ENCODE measurements around the gene CTSO. TPM values are rescaled to one million over a fixed set of nuclear protein-coding genes. Genes with fewer than 3 reads are reported as not detected.

The CTSO gene
- total RNA-seq, 1 donor = 25.0 TPM

DNA sequence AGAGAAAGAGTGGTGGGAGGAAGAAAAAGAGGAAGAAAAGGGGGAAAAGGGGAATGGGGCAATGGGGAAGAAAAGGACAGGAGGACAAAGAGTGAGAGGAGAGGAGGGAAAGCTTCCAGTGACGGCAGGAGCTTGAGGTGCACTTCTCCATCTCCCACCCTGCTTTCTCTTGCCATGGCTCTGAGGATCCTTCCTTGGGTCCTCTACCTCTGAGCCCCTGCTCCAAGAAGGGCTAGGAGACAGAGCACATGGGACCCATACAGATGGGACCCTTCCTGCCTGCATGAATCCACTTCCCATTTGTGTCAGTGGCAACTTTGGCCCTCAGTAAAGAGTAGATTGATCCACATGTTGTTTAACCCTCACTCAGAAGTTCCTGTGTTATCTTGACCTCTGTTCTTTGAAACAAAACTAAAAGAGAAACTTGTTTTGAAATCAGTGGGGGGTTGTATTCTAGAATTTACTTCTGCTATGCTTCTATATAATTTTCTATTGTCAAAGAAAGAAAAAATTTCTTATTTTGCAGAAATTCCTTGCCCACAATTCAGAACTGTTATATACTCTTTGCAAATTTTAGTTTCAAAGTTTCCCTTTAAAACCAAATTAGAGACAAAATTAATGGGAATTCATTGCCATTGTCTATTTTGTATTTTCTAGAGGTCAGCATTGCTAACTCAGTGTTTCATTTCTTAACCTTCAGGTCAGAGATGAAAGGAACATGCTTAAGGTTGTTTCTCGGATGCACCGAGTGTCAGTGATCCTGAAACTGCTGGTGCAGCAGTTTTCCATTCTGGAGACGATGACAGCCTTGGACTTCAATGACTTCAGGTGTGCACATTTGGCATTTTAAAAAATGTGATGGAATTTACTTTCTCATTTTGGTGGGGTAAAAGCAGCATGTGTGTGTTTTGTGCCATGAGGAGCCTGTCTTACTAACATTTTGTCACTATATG lies 45.2 kb downstream of the CTSO start:
- Histone ChIP-seq H3K27ac (ENCODE audit: low read depth, low read length) (no peak overlapping the region), H3K27me3 (ENCODE audit: insufficient read depth, low read length) (peaks cover 21% of the 10 kb centered on the region), H3K4me3 (ENCODE audit: insufficient read depth, low read length) (no peak overlapping the region), H4K20me1 (ENCODE audit: insufficient read depth, low read length) (no peaks in the 10 kb centered on the region), H3K36me3 (ENCODE audit: insufficient read depth, low read length) (no peaks in the 10 kb centered on the region), H3K79me2 (ENCODE audit: insufficient read depth, low read length) (no peaks in the 10 kb centered on the region), H3K9me3 (ENCODE audit: low read depth, low read length) (no peaks in the 10 kb centered on the region), H3K4me2 (ENCODE audit: insufficient read depth, low read length) (no peak overlapping the region), H3K4me1 (ENCODE audit: insufficient read depth, low read length) (peaks cover 14% of the 10 kb centered on the region), H2AFZ (ENCODE audit: low read length) (no peak overlapping the region)
- TF ChIP-seq, protein P1, sequence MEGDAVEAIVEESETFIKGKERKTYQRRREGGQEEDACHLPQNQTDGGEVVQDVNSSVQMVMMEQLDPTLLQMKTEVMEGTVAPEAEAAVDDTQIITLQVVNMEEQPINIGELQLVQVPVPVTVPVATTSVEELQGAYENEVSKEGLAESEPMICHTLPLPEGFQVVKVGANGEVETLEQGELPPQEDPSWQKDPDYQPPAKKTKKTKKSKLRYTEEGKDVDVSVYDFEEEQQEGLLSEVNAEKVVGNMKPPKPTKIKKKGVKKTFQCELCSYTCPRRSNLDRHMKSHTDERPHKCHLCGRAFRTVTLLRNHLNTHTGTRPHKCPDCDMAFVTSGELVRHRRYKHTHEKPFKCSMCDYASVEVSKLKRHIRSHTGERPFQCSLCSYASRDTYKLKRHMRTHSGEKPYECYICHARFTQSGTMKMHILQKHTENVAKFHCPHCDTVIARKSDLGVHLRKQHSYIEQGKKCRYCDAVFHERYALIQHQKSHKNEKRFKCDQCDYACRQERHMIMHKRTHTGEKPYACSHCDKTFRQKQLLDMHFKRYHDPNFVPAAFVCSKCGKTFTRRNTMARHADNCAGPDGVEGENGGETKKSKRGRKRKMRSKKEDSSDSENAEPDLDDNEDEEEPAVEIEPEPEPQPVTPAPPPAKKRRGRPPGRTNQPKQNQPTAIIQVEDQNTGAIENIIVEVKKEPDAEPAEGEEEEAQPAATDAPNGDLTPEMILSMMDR (IDR thresholded peaks at IDR 0.05; ENCODE audit: extremely low read depth, low read depth, low read length) = no peak
- DNase-seq (ENCODE audit: insufficient read length, low spot score, missing footprints) = no peak

- peak overlapping the region; percentile 58 for H3K4me2 ChIP-seq (ENCODE audit: insufficient read depth, low read length)
- H3K9me3 ChIP-seq (ENCODE audit: low read depth, low read length) = no peaks in the 10 kb centered on the region
- no peaks in the 10 kb centered on the region for H3K79me2 ChIP-seq (ENCODE audit: insufficient read depth, low read length)
- DNase-seq (ENCODE audit: insufficient read length, low spot score, missing footprints) = no peak
- H3K4me3 ChIP-seq (ENCODE audit: insufficient read depth, low read length) = no peak overlapping the region
- peaks cover 14% of the 10 kb centered on the region for H3K4me1 ChIP-seq (ENCODE audit: insufficient read depth, low read length)
- H3K36me3 ChIP-seq (ENCODE audit: insufficient read depth, low read length) = no peaks in the 10 kb centered on the region
- H3K27me3 ChIP-seq (ENCODE audit: insufficient read depth, low read length) = peaks cover 19% of the 10 kb centered on the region
- no peaks in the 10 kb centered on the region for H4K20me1 ChIP-seq (ENCODE audit: insufficient read depth, low read length)
- H3K27ac ChIP-seq (ENCODE audit: low read depth, low read length) = peak overlapping the region; percentile 61
- H2AFZ ChIP-seq (ENCODE audit: low read length) = no peak overlapping the region
- TF ChIP-seq, protein P1 (IDR thresholded peaks at IDR 0.05; ENCODE audit: extremely low read depth, low read depth, low read length) = no peak
These were observed 46.1 kb downstream of the CTSO start for GRCh38 chr4:155907556-155907955.

GRCh38 chr4:155906554-155907247 lies 47.0 kb downstream of the CTSO start:
- Histone ChIP-seq H2AFZ (ENCODE audit: low read length) (peak overlapping the region; percentile 1), H3K9me3 (ENCODE audit: low read depth, low read length) (no peaks in the 10 kb centered on the region), H4K20me1 (ENCODE audit: insufficient read depth, low read length) (no peaks in the 10 kb centered on the region), H3K4me2 (ENCODE audit: insufficient read depth, low read length) (peak overlapping the region; percentile 58), H3K4me3 (ENCODE audit: insufficient read depth, low read length) (peak overlapping the region; percentile 19), H3K27ac (ENCODE audit: low read depth, low read length) (peak overlapping the region; percentile 61), H3K4me1 (ENCODE audit: insufficient read depth, low read length) (peaks cover 14% of the 10 kb centered on the region), H3K36me3 (ENCODE audit: insufficient read depth, low read length) (no peaks in the 10 kb centered on the region), H3K27me3 (ENCODE audit: insufficient read depth, low read length) (peaks cover 19% of the 10 kb centered on the region), H3K79me2 (ENCODE audit: insufficient read depth, low read length) (no peaks in the 10 kb centered on the region)
- TF ChIP-seq, protein P1 (IDR thresholded peaks at IDR 0.05; ENCODE audit: extremely low read depth, low read depth, low read length) = no peak
- DNase-seq (ENCODE audit: insufficient read length, low spot score, missing footprints) = peak; percentile 83

DNA sequence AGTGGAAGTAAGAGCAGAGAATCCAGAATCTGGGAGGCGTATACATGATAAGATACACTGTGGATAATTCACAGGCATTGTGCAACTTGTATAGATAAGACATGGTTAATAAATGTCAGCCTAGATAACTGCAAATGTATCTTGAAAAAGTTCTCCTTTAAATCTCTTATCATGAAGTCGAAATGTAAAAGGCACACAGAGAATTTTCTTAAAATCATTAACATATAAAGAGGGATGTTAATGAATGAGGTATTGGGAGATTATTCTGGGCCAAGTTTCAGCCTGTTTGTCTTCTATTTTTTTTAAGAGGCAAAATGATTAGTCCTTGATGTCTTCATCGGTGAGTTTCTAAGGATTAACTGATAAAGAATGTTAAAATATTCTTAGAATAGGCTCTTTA lies 49.3 kb downstream of the CTSO start:
- Histone ChIP-seq H3K4me3 (ENCODE audit: insufficient read depth, low read length) (no peak overlapping the region), H3K79me2 (ENCODE audit: insufficient read depth, low read length) (no peaks in the 10 kb centered on the region), H4K20me1 (ENCODE audit: insufficient read depth, low read length) (no peaks in the 10 kb centered on the region), H3K27me3 (ENCODE audit: insufficient read depth, low read length) (peaks cover 19% of the 10 kb centered on the region), H3K4me1 (ENCODE audit: insufficient read depth, low read length) (peaks cover 14% of the 10 kb centered on the region), H3K9me3 (ENCODE audit: low read depth, low read length) (no peaks in the 10 kb centered on the region), H3K4me2 (ENCODE audit: insufficient read depth, low read length) (no peak overlapping the region), H3K36me3 (ENCODE audit: insufficient read depth, low read length) (no peaks in the 10 kb centered on the region), H2AFZ (ENCODE audit: low read length) (no peak overlapping the region), H3K27ac (ENCODE audit: low read depth, low read length) (no peak overlapping the region)
- DNase-seq (ENCODE audit: insufficient read length, low spot score, missing footprints) = no peak
- TF ChIP-seq, protein P1 (IDR thresholded peaks at IDR 0.05; ENCODE audit: extremely low read depth, low read depth, low read length) = no peak

All from osteoblast (primary cell).